GM18507 (cell line): ENCODE results near the gene DNAJB9.

Source experiments
- DNase-seq: peaks from one replicate; pipeline ENCODE4 v3.0.0; 2011; ENCODE audit warnings: low read depth; ENCODE audit not compliant: insufficient read length; ENCODE audit errors: extremely low spot score
- FAIRE-seq: peaks from 2 replicates; lab custom pipeline; 2011; peaks lifted over from hg19 to GRCh38; lab: Jason Lieb, UNC

The DNAJB9 gene

DNA sequence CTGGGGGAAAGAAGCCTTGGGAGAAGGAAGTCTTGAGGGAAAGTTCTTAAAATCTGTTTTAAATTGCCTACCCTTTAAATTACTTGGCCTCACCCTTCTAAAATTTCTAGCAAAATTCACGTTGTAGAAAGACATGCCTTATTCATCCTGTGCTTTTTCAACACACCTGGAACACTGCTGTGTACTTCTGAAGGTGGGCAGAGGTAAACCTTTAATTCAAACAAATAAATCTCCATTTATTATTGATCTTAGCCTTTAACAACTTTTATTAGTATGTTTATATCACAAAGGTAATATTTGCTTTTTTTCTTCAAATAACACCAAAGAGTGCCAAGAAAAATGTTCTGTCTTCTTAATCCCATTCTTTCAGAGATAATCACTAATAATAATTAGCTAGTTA is 30.7 kb downstream of the DNAJB9 start:
- FAIRE-seq (no peak), DNase-seq (no peak)

DNA sequence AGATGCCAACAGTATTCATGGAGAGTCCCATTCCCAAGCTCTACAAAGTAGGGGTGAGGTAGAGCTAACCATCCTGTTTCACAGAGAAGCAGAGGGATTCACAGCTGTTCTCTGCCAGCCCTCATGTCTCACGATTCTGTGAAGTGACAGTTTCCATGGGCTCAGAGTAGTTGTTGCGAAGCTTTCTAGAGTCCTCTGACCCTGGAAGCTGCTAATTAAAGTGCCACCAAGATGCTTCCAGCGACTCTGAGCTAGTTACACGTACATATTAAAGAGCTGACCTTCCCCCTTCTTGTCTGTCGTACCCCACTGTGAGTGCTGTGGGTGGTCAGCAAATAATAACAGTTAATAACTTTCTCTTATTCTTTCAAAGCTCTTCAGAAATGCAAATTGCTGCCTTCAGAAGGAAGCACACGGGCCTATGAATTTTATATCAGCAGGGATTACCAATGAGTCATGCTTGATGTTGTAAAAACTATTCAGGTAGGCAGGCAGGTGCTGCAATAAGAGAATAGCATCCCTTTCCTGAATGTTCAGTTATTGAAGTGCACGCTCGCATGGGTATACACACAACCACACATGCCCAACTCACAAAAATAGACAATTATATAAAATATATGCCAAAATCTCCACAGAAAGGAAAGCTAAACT is 34.1 kb downstream of the DNAJB9 start:
- no peak for DNase-seq

DNA sequence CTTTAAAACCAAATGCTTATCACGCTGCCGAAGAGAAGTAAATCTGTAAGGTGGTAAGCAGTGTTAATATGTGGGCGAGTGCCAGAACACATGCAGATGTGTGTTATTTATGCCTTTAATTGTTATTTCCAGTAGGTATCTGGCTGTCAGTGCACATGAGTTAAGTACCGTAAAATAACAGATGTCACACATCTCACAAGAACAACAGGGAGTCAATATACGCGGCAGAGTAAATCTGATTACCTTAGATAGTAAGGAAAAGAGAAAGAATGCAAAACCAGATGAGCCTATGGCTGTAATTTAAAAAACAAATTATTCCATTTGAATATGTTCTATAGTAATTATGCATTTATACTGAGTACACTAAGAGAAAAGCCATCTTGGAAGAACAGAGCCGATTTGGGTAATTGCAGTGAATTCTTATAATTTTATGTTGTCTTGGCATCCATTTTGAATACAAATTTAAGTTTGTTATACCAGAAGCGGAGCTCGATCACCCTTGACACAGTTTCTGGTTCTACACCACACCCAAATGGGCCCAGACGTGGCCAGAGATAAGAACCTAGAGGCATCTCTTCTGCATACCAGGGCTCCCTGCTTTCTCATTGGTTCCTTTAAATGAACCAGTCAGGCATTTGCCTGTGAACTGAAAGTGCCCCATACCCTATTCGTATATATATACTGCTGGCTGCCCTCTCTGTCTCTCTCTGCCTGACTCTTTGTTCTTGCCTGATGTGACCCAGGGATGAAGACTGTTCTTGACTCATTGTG is 34.8 kb downstream of the DNAJB9 start:
- FAIRE-seq (no peak), DNase-seq (no peak)

More for the DNA sequence above, 34.1 kb downstream of the DNAJB9 start:
- no peak for FAIRE-seq

DNA sequence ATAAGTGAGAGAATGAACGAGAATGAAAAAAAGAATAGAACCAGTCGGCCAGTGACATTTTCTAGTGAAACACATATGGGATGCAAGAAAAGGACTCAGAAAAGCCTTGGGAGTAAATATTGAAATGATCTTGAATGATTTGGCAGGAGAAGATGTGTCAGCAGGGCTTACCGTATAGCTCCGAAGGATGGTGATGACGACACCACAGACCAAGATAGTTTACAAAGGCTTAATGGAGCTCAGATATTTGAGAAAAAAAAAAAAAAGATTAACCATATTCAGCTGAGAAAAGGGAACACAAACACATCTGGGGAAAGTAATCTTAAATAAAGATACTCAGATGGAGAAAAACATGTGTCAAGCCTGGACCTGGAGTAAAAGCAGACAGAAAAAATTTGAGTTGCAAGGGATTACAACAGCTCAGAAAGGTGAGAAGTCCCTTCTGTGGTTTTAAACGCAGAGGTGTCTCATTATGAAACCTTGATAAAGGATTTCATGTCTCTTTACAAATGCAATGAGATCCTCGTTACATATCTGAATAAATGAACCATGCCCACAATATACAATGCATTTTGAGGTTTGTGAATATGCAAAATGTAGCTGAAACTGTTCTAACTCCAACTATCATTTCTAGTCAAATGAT is 36.0 kb downstream of the DNAJB9 start:
- no peak for DNase-seq
- FAIRE-seq = no peak

DNA sequence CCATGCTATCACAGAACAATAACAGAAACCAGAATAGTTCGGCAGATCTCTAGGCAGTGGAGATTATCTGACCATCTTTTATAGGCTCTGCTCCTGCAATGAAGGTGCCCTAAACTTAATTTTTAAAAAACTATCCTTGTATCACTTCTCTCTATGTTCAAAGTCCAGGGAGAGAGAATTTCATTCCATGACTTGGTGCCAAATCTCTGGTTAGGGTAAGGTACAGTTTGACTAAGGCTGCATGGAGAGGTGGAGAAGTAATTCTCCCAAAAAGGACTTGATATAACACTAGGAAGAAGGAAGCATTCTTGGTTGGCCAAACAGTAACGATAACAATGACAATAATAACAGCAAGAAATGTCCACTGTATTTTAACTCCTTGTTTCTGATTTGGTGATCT is 40.0 kb downstream of the DNAJB9 start:
- DNase-seq (no peak), FAIRE-seq (no peak)

DNA sequence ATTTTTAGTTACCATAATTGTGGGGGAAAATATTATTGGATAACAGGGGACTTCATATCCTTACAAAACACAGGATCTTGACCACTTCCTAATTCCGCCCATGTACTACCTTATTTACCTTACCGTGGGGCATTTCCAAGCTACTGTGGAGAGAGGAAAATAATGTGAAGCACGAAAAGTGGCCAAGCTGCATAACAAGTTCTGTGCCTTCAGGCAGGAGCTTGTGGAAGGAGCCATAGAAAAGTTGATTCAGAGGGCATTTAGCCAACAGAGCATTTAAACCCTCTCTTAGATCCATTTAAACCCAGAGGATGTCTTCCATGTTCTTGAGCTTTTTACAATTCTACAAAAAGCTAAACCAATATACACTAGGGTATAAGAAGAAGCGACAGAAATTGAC is 41.6 kb downstream of the DNAJB9 start:
- DNase-seq (no peak), FAIRE-seq (no peak)

DNA sequence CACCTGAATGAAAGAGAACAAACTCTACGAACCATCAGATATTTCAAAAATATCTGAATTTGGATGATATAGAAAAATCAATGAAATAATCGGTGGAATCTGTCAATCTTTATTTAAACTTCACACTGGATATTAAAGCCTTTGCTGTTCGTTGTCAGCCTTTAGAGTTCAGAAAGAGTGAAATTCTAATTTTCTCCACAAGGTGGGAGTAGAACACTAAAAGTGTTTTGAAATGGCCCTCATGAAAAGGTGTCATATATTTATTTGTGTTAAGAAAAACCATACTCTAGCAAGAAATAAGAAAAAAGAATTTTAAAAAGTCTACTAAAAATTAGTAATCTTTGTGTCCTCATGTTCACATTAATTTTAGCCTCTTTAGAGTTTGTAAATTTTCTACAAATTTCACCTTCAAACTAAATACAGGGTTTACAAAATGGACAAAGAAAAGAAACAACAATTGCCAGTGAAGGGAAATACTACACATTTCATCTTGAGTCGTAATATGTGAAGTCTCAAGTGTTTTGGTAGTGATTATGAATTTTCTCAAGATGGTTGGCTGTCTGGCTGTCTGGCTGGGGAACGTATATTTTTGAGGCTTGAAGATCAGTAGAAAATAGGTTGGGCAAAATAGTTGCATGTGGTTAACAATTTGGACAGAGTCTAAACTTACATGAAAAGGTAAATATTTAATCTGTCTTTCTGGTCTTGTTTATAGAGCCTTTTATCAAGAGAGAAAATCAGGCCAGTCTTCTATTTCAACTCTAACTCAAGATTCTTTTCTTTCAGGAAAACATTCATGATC is 43.7 kb downstream of the DNAJB9 start:
- peak; percentile 74 for FAIRE-seq
- no peak for DNase-seq

DNA sequence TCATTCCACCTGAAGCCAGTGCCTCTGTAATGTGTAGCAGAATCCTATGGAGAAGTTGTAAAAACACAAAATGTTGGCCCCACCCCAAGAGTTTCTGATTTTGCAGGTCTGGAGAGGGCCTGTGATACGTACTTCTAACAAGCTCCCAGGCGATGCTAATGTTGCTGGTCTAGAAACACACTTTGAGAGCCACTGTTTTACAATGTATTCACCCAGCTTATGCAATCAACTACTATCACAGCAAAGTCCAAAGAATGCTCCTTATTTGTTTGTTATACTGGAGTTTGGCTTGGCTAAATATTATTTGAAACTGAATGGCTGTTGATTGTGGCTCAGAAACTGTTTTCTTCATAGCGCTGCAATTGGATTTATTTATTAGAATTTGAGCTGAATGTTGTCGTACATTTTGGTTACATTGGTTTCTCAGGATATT is 44.3 kb downstream of the DNAJB9 start:
- no peak for DNase-seq
- FAIRE-seq = no peak

DNA sequence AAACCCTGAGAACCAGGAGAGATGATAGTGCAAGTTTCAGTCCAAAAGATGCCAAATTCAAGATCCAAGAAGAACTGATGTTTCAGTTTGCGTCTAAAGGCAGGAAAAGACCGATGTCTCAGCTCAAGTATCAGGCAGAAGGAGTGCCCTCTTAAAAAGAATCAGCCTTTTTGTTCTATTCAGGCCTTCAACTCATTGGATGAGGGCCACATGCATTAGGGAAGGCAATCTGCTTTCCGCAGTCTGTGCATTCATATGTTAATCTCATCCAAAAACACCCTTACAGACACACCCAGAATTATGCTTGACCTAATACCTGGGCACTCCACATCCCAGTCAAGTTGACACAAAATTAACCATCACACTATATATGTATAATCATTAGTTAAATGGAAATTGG is 45.2 kb downstream of the DNAJB9 start:
- no peak for DNase-seq
- no peak for FAIRE-seq

DNA sequence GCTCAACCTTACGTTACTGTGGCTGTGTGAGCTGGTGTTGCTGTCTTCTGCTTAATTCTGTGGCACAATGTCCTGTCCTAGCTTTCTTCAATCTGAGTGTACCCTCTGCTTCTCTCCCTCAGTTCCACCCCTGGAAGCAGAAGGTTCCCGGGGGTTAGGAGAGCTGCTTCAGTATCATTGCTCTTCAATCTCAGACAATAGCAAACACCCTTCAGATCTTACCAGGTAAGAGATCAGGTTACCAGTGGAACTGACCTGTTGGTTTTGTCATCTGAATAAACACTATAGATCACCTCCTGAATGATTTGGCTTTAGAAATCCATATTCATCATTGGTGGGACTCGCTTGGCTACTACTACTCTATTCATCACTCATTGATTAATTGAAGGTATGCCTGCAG is 48.4 kb downstream of the DNAJB9 start:
- DNase-seq (no peak), FAIRE-seq (no peak)

DNA sequence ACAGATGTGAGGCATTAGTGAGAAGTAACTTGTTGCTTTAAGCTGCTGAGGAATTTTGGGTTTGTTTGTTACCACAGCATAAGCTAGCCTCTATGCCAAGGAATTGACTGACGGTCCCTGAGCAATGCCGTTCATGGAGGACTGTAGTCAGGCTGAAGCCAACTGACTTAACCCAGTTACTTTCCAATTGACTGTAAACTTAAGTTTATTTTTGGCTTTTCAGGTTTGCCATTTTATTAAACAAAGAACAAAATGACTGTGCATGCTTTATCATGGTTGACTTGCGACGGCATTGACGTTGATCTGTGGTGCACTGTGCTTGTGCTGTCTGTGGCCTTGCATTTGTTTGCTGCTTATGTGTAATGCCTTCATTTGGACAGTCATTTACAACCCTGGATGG is 53.5 kb downstream of the DNAJB9 start:
- no peak for FAIRE-seq

More for the DNA sequence above, 53.5 kb downstream of the DNAJB9 start:
- no peak for DNase-seq
